Retinal pigment epithelial cell (primary cell): ENCODE measurements around the gene THBS1.
A peak's percentile ranks its signal among the peaks of the same experiment; 100 is the strongest.

Experiments
- DNase-seq: peaks from one replicate; pipeline ENCODE4 v3.0.0-alpha.2; 2010; ENCODE audit warnings: low read depth
- H3K4me3 ChIP-seq: 2 replicates; pipeline ENCODE4 v1.5.1; 2011; ENCODE audit warnings: mild to moderate bottlenecking, low read length, control low read depth, moderate library complexity
- TF ChIP-seq, protein P1 (sequence below): conservative IDR thresholded peaks from 2 replicates; pipeline ENCODE4 v1.5.1; 2011; ENCODE audit warnings: low read depth, low read length, control low read depth, inconsistent platforms

The THBS1 gene

DNA sequence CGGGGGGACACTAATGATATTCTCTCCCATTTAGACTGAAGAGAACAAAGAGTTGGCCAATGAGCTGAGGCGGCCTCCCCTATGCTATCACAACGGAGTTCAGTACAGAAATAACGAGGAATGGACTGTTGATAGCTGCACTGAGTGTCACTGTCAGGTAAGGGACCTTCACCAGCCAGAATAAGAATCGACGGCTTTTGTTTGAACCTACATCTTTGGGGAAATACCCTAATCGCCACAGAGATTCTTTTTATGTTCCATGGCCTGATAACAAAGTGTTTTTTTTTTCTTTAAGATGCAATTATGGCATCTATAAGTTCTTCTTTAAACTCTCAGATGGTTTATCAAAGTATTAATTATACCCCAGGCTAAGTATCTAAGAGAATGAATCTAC lies 3.4 kb downstream of the THBS1 start:
- peak overlapping the region; percentile 92 for H3K4me3 ChIP-seq
- no peak for DNase-seq
- TF ChIP-seq, protein P1, sequence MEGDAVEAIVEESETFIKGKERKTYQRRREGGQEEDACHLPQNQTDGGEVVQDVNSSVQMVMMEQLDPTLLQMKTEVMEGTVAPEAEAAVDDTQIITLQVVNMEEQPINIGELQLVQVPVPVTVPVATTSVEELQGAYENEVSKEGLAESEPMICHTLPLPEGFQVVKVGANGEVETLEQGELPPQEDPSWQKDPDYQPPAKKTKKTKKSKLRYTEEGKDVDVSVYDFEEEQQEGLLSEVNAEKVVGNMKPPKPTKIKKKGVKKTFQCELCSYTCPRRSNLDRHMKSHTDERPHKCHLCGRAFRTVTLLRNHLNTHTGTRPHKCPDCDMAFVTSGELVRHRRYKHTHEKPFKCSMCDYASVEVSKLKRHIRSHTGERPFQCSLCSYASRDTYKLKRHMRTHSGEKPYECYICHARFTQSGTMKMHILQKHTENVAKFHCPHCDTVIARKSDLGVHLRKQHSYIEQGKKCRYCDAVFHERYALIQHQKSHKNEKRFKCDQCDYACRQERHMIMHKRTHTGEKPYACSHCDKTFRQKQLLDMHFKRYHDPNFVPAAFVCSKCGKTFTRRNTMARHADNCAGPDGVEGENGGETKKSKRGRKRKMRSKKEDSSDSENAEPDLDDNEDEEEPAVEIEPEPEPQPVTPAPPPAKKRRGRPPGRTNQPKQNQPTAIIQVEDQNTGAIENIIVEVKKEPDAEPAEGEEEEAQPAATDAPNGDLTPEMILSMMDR: no peak

- DNase-seq: no peak
- peak overlapping the region; percentile 92 for H3K4me3 ChIP-seq
- TF ChIP-seq, protein P1: no peak
Measured at GRCh38 chr15:39584662-39585388, 3.9 kb downstream of the THBS1 start.

DNA sequence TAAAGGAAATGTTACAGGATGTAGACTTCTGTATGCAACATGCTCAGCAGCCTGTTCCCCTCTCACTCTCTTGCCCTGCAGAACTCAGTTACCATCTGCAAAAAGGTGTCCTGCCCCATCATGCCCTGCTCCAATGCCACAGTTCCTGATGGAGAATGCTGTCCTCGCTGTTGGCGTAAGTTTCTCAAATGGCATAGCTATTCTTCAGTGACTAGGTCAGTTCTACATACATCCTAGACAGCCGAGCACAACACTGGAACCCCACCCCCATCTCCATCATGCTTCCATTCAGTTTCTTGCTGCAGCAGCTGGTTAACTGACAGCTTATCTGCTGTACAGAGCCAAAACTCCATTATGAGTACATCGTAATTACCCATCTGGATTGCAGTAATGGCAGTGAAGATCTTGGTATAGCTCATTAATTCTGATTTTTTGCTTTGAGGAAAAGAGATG lies 4.5 kb downstream of the THBS1 start:
- peak overlapping the region; percentile 5 for H3K4me3 ChIP-seq
- DNase-seq: no peak

GRCh38 chr15:39585871-39586301 lies 5.0 kb downstream of the THBS1 start:
- DNase-seq: no peak
- TF ChIP-seq, protein P1: no peak
- no peak overlapping the region for H3K4me3 ChIP-seq

More for the DNA sequence above, 4.5 kb downstream of the THBS1 start:
- TF ChIP-seq, protein P1: no peak

- no peak overlapping the region for H3K4me3 ChIP-seq
- DNase-seq: no peak
- TF ChIP-seq, protein P1: no peak
Measured at GRCh38 chr15:39586387-39587095, 5.7 kb downstream of the THBS1 start.

- no peak overlapping the region for H3K4me3 ChIP-seq
- TF ChIP-seq, protein P1: no peak
- no peak for DNase-seq
Measured at GRCh38 chr15:39587096-39587721, 6.3 kb downstream of the THBS1 start.
